A673 (cell line): ENCODE measurements around the gene VRTN. TPM values are rescaled to one million over a fixed set of nuclear protein-coding genes. Genes with fewer than 3 reads are reported as not detected.

Experiments used
- BruUV-seq: library from RNA; stranded (reverse); fragments of 400-500 nt; replicated peaks from 2 replicates; lab custom pipeline; 2021; lab: Mats Ljungman, UMichigan
- CTCF ChIA-PET: fragments of 300-600 bp; sonication (Branson Sonifier 250); formaldehyde crosslinking; loops from one replicate; lab custom pipeline; 2022; ENCODE audit warnings: antibody characterized with exemption; lab: Charles Lee
- POLR2A ChIA-PET: fragments of 300-600 bp; sonication (Branson Sonifier 250); formaldehyde crosslinking; loops from one replicate; lab custom pipeline; 2022; ENCODE audit warnings: antibody characterized with exemption; ENCODE audit not compliant: low non-redundant PET; lab: Charles Lee
- DNase-seq: peaks from one replicate; pipeline ENCODE4 v3.0.0-alpha.2; 2015; ENCODE audit warnings: low spot score
- H3K27ac ChIP-seq: fragments of 200-600 bp; sonication (generic); 2 replicates; pipeline ENCODE4 v1.5.1; 2016; ENCODE audit warnings: mixed run types, low read depth, mild to moderate bottlenecking, mixed read lengths, antibody characterized with exemption, low read length; ENCODE audit not compliant: poor library complexity, severe bottlenecking
- H3K27me3 ChIP-seq: fragments of 200-600 bp; sonication (generic); replicated peaks from 2 replicates; pipeline ENCODE4 v1.6.1; 2017; ENCODE audit warnings: mixed run types, low read depth, mild to moderate bottlenecking, mixed read lengths, antibody characterized with exemption, low read length; ENCODE audit not compliant: insufficient read depth, poor library complexity
- H3K36me3 ChIP-seq: fragments of 200-600 bp; sonication (generic); 2 replicates; pipeline ENCODE4 v1.6.1; 2016; ENCODE audit warnings: mixed run types, mild to moderate bottlenecking, mixed read lengths, antibody characterized with exemption, low read length; ENCODE audit not compliant: insufficient read depth, poor library complexity, severe bottlenecking
- H3K4me1 ChIP-seq: fragments of 200-600 bp; sonication (generic); 2 replicates; pipeline ENCODE4 v1.6.1; 2017; ENCODE audit warnings: mixed run types, mild to moderate bottlenecking, mixed read lengths, antibody characterized with exemption, low read length; ENCODE audit not compliant: insufficient read depth, poor library complexity, severe bottlenecking
- H3K4me3 ChIP-seq: fragments of 200-600 bp; sonication (generic); 2 replicates; pipeline ENCODE4 v1.5.1; 2016; ENCODE audit warnings: low read depth, mixed run types, mild to moderate bottlenecking, mixed read lengths, low read length; ENCODE audit not compliant: poor library complexity, severe bottlenecking
- H3K9me3 ChIP-seq: fragments of 200-600 bp; sonication (generic); 2 replicates; pipeline ENCODE4 v1.6.1; 2016; ENCODE audit warnings: mixed run types, low read depth, mild to moderate bottlenecking, mixed read lengths, antibody characterized with exemption, low read length; ENCODE audit not compliant: poor library complexity, severe bottlenecking
- EZH2 ChIP-seq: fragments of 200-600 bp; sonication (generic); IDR thresholded peaks from 2 replicates; pipeline ENCODE4 v1.6.1; 2017; ENCODE audit warnings: borderline replicate concordance, low read depth, mild to moderate bottlenecking, mixed read lengths, antibody characterized with exemption, low read length; ENCODE audit not compliant: poor library complexity, severe bottlenecking
- intact Hi-C: fragments of 100-400 bp; cut with micrococcal nuclease; formaldehyde crosslinking; loops from one replicate; pipeline ENCODE4 v1.10.0; 2022; ENCODE audit not compliant: unreplicated experiment
- total RNA-seq: library from RNA; stranded (reverse); gene quantifications from 2 replicates; pipeline ENCODE4 v1.2.3, GENCODE V29; 2021
- TF ChIP-seq, protein P1 (sequence below): fragments of 300-800, 200-600 bp; sonication (generic); conservative IDR thresholded peaks from 2 replicates; pipeline ENCODE4 v1.5.1; 2017; ENCODE audit warnings: low read depth, mild to moderate bottlenecking, antibody characterized with exemption, low read length, moderate library complexity, mixed read lengths

The VRTN gene
- total RNA-seq, 1 experiment from 2014 or later = not detected

DNA sequence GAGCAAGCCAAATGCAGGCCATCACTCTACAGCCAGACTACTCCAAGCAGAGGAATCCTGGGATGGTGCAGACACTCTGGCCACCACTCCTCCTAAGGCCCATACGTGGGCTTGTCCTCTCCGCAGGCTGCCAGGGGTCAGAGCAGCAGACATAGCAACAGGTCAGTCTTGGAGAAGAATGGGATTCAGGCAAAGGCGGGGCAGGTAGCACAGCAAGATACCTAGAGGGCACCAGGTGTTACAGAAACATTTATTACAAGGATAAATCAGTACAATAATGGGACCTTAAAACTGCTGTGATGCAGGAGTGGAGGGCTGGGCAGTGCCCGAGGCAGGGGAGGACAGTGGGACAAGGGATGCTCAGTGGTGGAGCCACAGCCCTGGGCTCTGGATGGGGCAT, 57.4 kb downstream of the VRTN start:
- Histone ChIP-seq H3K4me1 (no peaks in the 10 kb centered on the region), H3K4me3 (no peak overlapping the region), H3K36me3 (no peaks in the 10 kb centered on the region), H3K9me3 (no peaks in the 10 kb centered on the region), H3K27ac (no peak overlapping the region), H3K27me3 (no peaks in the 10 kb centered on the region)
- BruUV-seq = no TSS peak
- TF ChIP-seq, protein P1, sequence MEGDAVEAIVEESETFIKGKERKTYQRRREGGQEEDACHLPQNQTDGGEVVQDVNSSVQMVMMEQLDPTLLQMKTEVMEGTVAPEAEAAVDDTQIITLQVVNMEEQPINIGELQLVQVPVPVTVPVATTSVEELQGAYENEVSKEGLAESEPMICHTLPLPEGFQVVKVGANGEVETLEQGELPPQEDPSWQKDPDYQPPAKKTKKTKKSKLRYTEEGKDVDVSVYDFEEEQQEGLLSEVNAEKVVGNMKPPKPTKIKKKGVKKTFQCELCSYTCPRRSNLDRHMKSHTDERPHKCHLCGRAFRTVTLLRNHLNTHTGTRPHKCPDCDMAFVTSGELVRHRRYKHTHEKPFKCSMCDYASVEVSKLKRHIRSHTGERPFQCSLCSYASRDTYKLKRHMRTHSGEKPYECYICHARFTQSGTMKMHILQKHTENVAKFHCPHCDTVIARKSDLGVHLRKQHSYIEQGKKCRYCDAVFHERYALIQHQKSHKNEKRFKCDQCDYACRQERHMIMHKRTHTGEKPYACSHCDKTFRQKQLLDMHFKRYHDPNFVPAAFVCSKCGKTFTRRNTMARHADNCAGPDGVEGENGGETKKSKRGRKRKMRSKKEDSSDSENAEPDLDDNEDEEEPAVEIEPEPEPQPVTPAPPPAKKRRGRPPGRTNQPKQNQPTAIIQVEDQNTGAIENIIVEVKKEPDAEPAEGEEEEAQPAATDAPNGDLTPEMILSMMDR = no peak
- TF ChIP-seq EZH2 = no peak
- POLR2A ChIA-PET = no interaction called here
- intact Hi-C loops = no loop called here
- CTCF ChIA-PET = no interaction called here
- DNase-seq = no peak

DNA sequence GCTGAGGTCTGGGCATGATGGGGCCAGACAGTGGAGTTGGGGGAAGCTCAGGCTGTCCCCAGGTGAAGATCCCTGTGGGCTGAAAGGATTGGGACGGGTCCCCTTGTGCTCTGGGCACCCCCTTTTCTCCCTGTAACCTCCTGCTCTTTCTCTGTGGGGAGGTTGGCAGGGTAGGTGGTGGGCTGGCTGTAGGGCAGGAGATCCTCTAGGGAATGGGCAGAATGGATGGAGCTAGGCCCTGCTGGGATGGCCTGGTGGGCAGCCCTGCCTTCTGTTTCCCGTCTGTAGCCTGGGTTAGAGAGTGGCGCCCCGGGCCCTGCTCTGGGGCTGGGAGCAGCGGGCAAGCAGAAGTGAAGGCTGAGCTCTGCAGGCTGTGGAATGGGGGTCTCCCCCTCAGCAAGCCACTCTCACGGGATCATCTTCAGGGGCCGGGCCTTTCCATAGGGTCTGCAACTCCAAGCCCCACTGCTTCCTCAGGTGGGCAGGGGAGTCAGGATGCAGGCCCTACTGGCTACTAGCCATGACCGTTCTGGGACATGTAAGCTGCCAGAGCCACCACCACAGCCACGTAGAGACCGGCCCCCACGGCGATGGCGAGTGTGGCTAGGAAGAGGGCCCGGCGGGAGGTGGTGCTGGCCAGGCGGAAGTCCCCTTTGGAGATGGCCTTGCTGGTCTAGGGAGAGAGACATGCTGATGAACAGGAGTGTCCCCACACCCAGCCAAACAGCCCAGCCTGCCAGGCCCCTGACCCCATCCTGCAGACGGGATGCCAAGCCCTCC, 58.9 kb downstream of the VRTN start:
- no peak for DNase-seq
- POLR2A ChIA-PET = no interaction called here
- CTCF ChIA-PET = no interaction called here
- TF ChIP-seq, protein P1 = no peak
- no peak for TF ChIP-seq EZH2
- H3K4me3 ChIP-seq = no peak overlapping the region
- H3K9me3 ChIP-seq = no peaks in the 10 kb centered on the region
- H3K4me1 ChIP-seq = no peaks in the 10 kb centered on the region
- intact Hi-C loops = no loop called here
- H3K27ac ChIP-seq = no peak overlapping the region
- no TSS peak for BruUV-seq
- no peaks in the 10 kb centered on the region for H3K27me3 ChIP-seq
- H3K36me3 ChIP-seq = no peaks in the 10 kb centered on the region

DNA sequence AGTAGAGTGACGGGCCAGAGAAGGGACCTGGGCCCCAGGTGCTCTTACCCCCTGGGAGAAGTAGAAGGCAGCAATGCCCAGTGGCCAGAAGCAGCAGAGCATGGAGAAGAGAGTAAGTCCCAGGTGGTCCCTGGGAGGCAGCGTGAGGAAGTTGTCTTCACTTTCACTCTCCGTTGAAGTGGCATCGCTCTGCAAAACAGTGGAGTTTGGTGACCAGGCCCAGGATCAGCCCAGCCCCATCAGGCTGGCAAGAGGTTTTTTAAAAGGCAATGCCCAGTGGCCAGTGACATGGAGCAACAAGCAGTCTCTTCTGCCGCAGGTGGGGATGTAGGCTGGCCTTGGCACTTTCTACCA, 59.5 kb downstream of the VRTN start:
- intact Hi-C loops = no loop called here
- CTCF ChIA-PET = no interaction called here
- no TSS peak for BruUV-seq

More for the DNA sequence above, 59.5 kb downstream of the VRTN start:
- no peaks in the 10 kb centered on the region for H3K4me1 ChIP-seq
- H3K27ac ChIP-seq = no peak overlapping the region
- no peak overlapping the region for H3K4me3 ChIP-seq
- no peak for DNase-seq
- POLR2A ChIA-PET = no interaction called here
- H3K9me3 ChIP-seq = no peaks in the 10 kb centered on the region
- H3K36me3 ChIP-seq = no peaks in the 10 kb centered on the region
- no peak for TF ChIP-seq EZH2
- TF ChIP-seq, protein P1 = no peak
- no peaks in the 10 kb centered on the region for H3K27me3 ChIP-seq
